OCI-M2 (cell line): ENCODE results near the gene TRAIP.
"Not testable (repeated sequence)": the region's sequence is repeated elsewhere in the genome, so short reads cannot be mapped to it uniquely, and the experiment has no call there.

Experiments used
- DNase-seq: peaks from one replicate; lab custom pipeline; 2025; ENCODE audit not compliant: unreplicated experiment; lab: John Stamatoyannopoulos, UW

The TRAIP gene

GRCh38 chr3:49856181-49857005, at the start of gene TRAIP:
Gene TRAIP, minus strand, starts transcription at chr3:49856564. Its CDS starts 111 bp downstream, at chr3:49856453.
- peak; percentile 86 for DNase-seq

- not testable (repeated sequence) for DNase-seq
Measured at GRCh38 chr3:49904448-49904847, 48.1 kb upstream of the TRAIP start.

- DNase-seq: no peak
Measured at GRCh38 chr3:49903451-49904424, 47.4 kb upstream of the TRAIP start, which contains the start of gene MST1R. Gene MST1R, minus strand, starts transcription at chr3:49903873. Its CDS starts 264 bp downstream, at chr3:49903609.

GRCh38 chr3:49902511-49903345, 46.4 kb upstream of the TRAIP start:
- DNase-seq: no peak

- no peak for DNase-seq
Measured at GRCh38 chr3:49901366-49902339, 45.3 kb upstream of the TRAIP start.

- DNase-seq: no peak
Measured at GRCh38 chr3:49900491-49901153, 44.3 kb upstream of the TRAIP start.

- no peak for DNase-seq
Measured at GRCh38 chr3:49899815-49900214, 43.5 kb upstream of the TRAIP start.

GRCh38 chr3:49898991-49899390, 42.6 kb upstream of the TRAIP start:
- DNase-seq: no peak

- DNase-seq: no peak
Measured at GRCh38 chr3:49896345-49896744, 40.0 kb upstream of the TRAIP start.

GRCh38 chr3:49895791-49896190, 39.4 kb upstream of the TRAIP start:
- no peak for DNase-seq

- DNase-seq: no peak
Measured at GRCh38 chr3:49889296-49889695, 32.9 kb upstream of the TRAIP start.

GRCh38 chr3:49886922-49887265, 30.5 kb upstream of the TRAIP start:
- DNase-seq: no peak

- DNase-seq: no peak
Measured at GRCh38 chr3:49883998-49884397, 27.6 kb upstream of the TRAIP start.

GRCh38 chr3:49882166-49882565, 25.8 kb upstream of the TRAIP start:
- DNase-seq: no peak

GRCh38 chr3:49880581-49881315, 24.4 kb upstream of the TRAIP start:
- DNase-seq: no peak

GRCh38 chr3:49879721-49880120, 23.4 kb upstream of the TRAIP start:
- DNase-seq: no peak

GRCh38 chr3:49878686-49879085, 22.3 kb upstream of the TRAIP start:
- no peak for DNase-seq

GRCh38 chr3:49877716-49878115, 21.4 kb upstream of the TRAIP start:
- no peak for DNase-seq

GRCh38 chr3:49876567-49876966, 20.2 kb upstream of the TRAIP start:
- DNase-seq: no peak
